ENCODE measurements around the gene COL5A1.

Gene COL5A1

GRCh38 chr9:134871697-134872340, 230.2 kb downstream of the COL5A1 start:
- no peak for DNase-seq (ENCODE audit: extremely low read depth, low read depth)
- TF ChIP-seq, protein P1, sequence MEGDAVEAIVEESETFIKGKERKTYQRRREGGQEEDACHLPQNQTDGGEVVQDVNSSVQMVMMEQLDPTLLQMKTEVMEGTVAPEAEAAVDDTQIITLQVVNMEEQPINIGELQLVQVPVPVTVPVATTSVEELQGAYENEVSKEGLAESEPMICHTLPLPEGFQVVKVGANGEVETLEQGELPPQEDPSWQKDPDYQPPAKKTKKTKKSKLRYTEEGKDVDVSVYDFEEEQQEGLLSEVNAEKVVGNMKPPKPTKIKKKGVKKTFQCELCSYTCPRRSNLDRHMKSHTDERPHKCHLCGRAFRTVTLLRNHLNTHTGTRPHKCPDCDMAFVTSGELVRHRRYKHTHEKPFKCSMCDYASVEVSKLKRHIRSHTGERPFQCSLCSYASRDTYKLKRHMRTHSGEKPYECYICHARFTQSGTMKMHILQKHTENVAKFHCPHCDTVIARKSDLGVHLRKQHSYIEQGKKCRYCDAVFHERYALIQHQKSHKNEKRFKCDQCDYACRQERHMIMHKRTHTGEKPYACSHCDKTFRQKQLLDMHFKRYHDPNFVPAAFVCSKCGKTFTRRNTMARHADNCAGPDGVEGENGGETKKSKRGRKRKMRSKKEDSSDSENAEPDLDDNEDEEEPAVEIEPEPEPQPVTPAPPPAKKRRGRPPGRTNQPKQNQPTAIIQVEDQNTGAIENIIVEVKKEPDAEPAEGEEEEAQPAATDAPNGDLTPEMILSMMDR (IDR thresholded peaks at IDR 0.05; ENCODE audit: low read depth, low read length): no peak

DNA sequence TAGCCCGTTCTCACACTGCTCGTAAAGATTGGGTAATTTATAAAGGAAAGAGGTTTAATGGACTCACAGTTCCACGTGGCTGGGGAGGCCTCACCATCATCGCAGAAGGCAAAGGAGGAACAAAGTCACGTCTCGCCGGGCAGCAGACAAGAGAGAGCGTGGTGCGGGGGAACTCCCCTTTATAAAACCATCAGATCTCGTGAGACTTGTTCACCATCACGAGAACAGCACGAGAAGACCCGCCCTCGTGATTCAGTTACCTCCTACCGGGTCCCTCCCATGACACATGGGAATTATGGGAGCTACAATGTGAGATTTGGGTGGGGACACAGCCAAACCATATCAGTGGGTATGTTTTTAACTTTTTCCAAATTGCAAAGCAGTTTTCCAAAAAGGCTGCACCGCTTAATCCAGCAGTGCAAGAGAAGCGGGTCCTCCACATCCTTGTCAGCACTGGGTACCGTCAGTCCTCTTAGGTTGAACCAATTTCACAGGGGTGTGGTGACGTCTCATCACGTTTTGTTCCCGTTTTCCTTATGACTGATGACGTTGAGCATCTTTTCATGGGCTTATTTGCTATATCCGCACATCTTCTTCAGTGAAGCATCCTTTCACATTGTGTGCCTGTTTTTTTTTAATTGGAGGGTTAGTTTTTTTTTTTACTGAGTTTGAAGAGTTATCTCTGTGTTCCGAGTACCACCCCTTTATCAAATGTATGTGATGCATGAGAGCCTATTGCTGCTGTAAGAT, 231.1 kb downstream of the COL5A1 start:
- no peak for DNase-seq (ENCODE audit: extremely low read depth, low read depth)
- TF ChIP-seq, protein P1 (IDR thresholded peaks at IDR 0.05; ENCODE audit: low read depth, low read length): no peak

DNA sequence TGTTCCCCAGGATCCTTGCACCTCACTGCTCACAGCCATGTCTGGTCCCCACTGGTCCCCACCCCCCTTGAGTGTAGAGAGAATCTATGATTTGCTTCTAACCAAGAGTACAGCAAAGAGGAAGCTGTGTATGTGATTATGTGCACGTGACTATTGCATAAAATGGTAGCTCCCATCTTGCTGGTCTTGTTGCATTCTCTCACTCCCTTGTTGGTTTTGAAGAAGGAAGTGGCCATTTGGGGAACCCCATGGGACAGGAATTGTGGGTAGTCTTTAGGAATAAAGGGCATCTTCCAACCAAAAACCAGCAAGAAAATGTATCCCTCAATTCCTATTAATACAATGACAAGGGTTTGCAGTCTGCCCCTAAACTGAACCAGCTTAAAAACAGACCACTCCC, 233.8 kb downstream of the COL5A1 start:
- no peak for DNase-seq (ENCODE audit: extremely low read depth, low read depth)
- TF ChIP-seq, protein P1 (IDR thresholded peaks at IDR 0.05; ENCODE audit: low read depth, low read length): no peak

GRCh38 chr9:134877541-134877940, 235.9 kb downstream of the COL5A1 start:
- TF ChIP-seq, protein P1 (IDR thresholded peaks at IDR 0.05; ENCODE audit: low read depth, low read length): no peak
- DNase-seq (ENCODE audit: extremely low read depth, low read depth): no peak

- TF ChIP-seq, protein P1 (IDR thresholded peaks at IDR 0.05; ENCODE audit: low read depth, low read length): no peak
- no peak for DNase-seq (ENCODE audit: extremely low read depth, low read depth)
Observed at GRCh38 chr9:134879664-134880483, 238.3 kb downstream of the COL5A1 start.

- DNase-seq (ENCODE audit: extremely low read depth, low read depth): no peak
- TF ChIP-seq, protein P1 (IDR thresholded peaks at IDR 0.05; ENCODE audit: low read depth, low read length): no peak
Observed at GRCh38 chr9:134880484-134881312, 239.1 kb downstream of the COL5A1 start, which contains the start of gene FCN2. TSS of gene FCN2 (plus strand) at chr9:134880810. CDS start at chr9:134880822, 12 bp downstream.

Data from AG09319 (cell line).